GM18505 (cell line): ENCODE results near the gene C1orf122.

Source experiments
- ATAC-seq: cut with Tn5 transposase; IDR thresholded peaks from one replicate; pipeline ENCODE4 v1.9.1; 2021; ENCODE audit not compliant: unreplicated experiment
- POLR2A ChIP-seq: IDR thresholded peaks from 4 replicates; pipeline ENCODE4 v1.6.1; 2011; ENCODE audit warnings: borderline replicate concordance; ENCODE audit not compliant: insufficient read depth, insufficient read length; ENCODE audit errors: extremely low read depth

C1orf122 gene

DNA sequence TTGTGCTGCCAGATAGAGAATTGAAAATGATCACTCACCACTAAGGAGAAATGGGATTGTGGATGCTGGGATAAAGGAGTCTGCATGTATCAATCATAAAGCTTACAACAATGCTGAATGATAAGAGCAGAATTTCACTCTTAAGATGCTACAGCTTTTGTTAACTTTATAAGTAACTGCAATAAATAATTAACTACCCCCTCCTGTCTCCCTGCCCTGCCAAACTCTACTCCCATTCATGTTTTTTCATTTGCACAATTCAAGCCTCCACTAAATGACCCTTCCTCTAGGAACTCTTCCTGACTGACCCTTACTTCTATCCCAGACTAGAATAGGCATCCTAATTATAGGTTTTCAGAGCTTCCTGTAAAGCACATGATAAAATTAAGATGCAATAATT, 36.9 kb downstream of the C1orf122 start:
- ATAC-seq: no peak

DNA sequence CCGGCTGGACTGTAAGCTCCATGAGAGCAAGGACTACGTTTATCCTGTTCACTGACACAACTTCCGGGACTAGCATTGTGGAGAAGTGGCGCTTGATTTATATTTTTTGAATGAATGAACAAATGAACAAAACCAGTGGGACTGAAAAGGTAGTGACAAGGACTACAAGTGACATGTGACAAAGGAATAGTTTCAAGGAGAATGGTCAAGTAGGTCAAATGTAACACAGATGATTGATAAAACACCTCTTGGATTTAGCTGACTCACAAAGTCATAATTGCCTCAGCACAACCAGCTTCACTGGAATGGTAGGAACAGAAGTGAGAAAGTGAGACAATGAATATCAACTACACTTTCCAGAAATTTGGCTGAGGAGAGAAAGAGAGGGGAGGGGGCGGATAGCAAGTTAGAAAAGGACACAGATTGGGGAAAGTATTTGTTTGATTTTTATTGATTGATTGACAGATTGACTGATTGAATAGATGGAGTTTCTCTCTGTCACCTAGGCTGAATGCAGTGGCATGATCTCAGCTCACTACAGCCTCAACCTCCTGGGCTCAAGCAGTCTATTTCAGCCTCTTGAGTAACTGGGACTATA, 37.6 kb downstream of the C1orf122 start:
- TF ChIP-seq POLR2A: no peak
- no peak for ATAC-seq

More for the DNA sequence above, 36.9 kb downstream of the C1orf122 start:
- TF ChIP-seq POLR2A: no peak

DNA sequence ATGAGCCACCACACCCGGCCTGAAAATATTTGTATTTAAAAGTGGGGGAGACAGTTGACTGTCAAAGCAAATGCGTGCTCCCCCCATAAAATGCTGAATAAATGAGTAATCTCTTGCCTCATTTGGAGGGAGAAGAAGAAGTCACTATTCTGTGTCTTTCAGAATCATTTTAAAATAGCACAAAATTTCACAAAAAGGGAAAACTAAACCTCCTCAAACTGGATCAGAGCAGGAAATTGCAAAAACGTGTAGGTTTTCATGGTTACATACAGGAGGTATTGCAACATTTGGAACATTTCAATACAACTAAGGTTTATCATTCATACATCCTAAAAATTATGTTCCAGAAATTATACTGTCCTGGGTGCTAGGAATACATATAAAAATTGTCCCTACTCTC, 38.2 kb downstream of the C1orf122 start:
- TF ChIP-seq POLR2A: no peak
- ATAC-seq: no peak

DNA sequence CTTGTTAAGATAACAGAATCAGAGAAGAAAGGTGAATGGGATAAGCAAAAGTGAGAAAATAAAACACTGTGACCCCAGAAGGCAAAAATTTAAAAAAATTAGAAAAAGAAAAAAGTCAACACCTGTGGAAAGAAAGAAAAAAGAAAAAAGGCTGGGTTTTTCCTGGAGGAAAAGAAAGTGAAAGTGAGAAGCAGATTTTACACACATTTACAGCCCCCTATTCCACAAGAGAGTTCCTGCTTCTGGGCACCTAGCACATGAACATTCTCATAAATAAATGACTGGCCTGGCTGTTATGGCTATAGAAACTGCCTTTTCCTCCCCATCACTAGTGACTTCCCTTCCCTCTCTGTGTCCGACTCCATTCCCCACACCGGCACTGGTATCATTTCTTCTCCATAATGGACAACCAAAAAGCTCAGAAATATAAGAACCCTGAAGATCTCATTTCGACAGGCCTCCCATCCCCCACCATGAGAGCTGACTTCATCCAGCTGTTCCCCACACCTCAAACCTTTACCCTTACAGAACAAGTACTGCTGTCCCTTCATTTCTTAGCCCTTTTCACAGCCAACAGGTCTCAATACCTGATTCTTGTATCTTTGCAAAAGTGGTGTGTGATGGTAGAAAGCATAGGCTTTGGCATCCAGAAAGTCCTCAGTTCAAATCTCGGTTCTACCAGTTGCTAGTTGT, 39.2 kb downstream of the C1orf122 start:
- ATAC-seq: no peak
- TF ChIP-seq POLR2A: no peak

DNA sequence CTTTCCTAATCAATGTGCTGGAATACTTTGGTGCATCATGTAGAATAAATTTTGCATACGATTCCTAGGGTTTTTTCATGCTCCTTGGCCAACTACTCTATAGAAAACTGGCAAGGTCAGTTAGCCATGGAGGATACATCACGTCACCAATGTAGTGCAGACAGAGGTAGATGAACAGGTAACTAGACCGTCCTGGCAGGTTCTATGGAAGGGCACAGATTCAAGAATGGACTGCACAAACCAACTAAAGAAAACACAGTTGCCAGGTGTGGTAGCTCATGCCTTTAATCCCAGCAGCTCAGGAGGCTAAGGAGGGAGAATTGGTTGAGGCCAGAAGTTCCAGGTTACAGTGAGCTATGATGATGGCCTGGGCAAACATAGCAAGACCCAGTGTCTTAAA, 41.9 kb downstream of the C1orf122 start:
- TF ChIP-seq POLR2A: no peak
- no peak for ATAC-seq

DNA sequence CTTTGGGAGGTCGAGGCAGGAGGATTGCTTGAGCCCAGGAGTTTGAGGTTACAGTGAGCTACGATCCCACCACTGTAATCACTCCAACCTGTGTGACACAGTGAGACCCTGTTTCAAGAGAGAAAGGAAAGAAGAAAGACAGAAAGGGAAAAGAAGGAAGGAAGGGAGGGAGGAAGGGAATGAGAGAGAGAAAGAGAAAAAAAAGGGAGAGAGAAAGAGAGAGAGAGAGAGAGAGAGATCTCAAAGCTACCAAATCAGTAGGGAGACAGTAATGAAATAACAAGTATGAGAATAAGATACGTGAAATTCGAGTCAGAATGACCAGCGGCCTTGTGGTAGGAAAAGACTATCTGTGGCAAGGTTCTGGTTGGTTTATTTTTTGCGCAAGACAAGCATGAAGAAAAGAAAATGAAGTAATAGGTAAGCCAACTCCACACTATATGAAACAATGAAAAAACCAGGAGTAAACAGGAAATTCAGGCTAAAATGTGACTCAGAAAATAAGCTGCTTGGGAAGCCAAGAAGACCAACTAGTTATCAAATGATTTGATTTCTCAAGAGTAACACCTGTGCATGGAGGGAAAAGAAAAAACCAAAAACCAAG, 42.9 kb downstream of the C1orf122 start:
- no peak for TF ChIP-seq POLR2A
- no peak for ATAC-seq

DNA sequence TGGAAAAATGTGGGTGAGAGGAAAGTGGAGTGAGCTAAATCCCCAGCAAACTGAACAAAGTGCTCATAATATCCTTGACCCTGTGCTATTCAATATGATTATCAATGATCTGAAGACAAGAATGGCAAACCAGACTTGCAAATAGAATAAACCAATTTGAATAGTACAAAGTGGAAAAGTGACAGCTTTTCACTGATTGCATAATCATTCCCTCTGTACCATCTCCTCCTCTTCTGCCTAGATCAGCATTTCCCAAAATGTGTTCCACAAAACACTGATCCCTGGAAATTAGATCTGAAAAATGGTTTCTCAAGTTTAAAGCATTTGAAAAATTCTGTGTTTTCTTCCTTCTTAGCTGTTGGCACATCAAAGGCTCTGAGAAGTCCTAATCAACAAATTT, 43.7 kb downstream of the C1orf122 start:
- no peak for ATAC-seq
- no peak for TF ChIP-seq POLR2A

DNA sequence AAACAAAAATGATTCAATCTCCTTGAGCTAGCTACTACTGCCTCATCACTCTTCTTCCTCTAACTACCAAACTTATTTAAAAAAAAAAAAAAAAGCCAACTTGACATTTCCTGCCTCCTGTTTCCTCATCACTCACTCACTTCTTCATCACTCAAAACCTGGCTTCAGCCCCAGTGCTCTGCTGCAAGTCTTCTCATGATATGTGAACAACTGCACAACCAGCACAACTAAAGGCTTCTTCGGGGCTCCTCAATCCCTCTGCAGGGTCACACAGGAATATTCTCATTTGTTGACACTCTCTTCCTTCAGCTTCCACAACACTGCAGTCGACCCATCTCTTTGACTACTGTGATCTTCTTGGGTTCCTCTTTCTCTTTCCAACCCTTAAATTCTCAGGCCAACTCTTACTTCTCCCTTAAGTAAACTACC, 44.2 kb downstream of the C1orf122 start:
- no peak for TF ChIP-seq POLR2A
- no peak for ATAC-seq

DNA sequence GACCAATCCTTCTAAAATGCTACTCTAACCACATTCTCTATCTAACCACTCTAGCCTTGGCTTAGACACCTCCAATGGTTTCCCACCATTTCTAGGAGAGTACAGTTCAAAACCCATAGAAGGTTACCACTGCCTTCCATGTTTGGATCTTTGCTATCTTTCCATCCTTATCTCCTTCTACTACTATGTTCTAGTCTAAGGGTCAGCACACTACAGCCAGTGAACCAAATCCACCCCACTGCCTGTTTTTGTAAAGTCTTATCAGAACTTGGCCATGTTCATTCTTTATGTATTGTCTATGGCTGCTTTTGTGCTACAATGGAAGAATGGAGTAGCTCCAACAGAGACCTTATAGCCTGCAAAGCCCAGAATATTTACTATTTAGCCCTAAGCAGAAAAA, 45.6 kb downstream of the C1orf122 start:
- TF ChIP-seq POLR2A: no peak
- ATAC-seq: no peak

DNA sequence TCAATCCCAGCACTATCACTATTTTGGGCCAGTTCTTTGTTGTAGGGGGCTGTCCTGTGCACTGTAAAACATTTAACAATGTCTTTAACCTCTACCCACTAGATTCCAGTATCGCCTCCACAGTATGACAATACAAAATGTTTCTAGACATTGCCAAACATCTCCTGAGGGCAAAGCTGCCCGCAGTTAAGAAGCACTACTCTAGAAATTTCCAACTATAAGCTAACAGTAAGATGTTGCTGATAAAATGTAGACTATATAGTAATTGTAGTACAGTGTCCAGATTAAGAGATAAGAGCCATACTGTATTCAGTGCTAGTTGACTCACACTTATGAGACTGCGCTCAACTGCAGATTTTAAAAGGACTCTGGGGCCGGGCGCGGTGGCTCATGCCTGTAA, 46.8 kb downstream of the C1orf122 start:
- no peak for ATAC-seq
- no peak for TF ChIP-seq POLR2A
